GM19397 (cell line): ENCODE data around the gene CAMTA1.

Experiments
- ATAC-seq: cut with Tn5 transposase; IDR thresholded peaks from one replicate; pipeline ENCODE4 v1.9.1; 2021; ENCODE audit warnings: mild to moderate bottlenecking, moderate library complexity; ENCODE audit not compliant: unreplicated experiment

Gene CAMTA1

GRCh38 chr1:6999826-7000225 is 214.6 kb downstream of the CAMTA1 start:
- no peak for ATAC-seq

GRCh38 chr1:7000720-7001119 is 215.5 kb downstream of the CAMTA1 start:
- ATAC-seq: no peak

GRCh38 chr1:7002728-7003127 is 217.5 kb downstream of the CAMTA1 start:
- ATAC-seq: no peak

GRCh38 chr1:7003676-7004075 is 218.4 kb downstream of the CAMTA1 start:
- no peak for ATAC-seq

GRCh38 chr1:7004181-7004580 is 218.9 kb downstream of the CAMTA1 start:
- ATAC-seq: no peak

- ATAC-seq: no peak
Observed at GRCh38 chr1:7005762-7006161, 220.5 kb downstream of the CAMTA1 start.

- no peak for ATAC-seq
Observed at GRCh38 chr1:7006996-7007871, 222.0 kb downstream of the CAMTA1 start.

- ATAC-seq: no peak
Observed at GRCh38 chr1:7007902-7008301, 222.6 kb downstream of the CAMTA1 start.

GRCh38 chr1:7008331-7008730 is 223.1 kb downstream of the CAMTA1 start:
- ATAC-seq: no peak

- no peak for ATAC-seq
Observed at GRCh38 chr1:7008975-7009740, 223.9 kb downstream of the CAMTA1 start.

- no peak for ATAC-seq
Observed at GRCh38 chr1:7009741-7010525, 224.7 kb downstream of the CAMTA1 start.

- ATAC-seq: no peak
Observed at GRCh38 chr1:7010534-7011200, 225.4 kb downstream of the CAMTA1 start.

- no peak for ATAC-seq
Observed at GRCh38 chr1:7011826-7012225, 226.6 kb downstream of the CAMTA1 start.

GRCh38 chr1:7012461-7012924 is 227.2 kb downstream of the CAMTA1 start:
- ATAC-seq: no peak

- no peak for ATAC-seq
Observed at GRCh38 chr1:7013833-7014639, 228.8 kb downstream of the CAMTA1 start.

GRCh38 chr1:7014640-7014930 is 229.3 kb downstream of the CAMTA1 start:
- ATAC-seq: no peak

GRCh38 chr1:7015022-7015421 is 229.8 kb downstream of the CAMTA1 start:
- ATAC-seq: no peak

- ATAC-seq: no peak
Observed at GRCh38 chr1:7018351-7018750, 233.1 kb downstream of the CAMTA1 start.

- no peak for ATAC-seq
Observed at GRCh38 chr1:7018826-7019225, 233.6 kb downstream of the CAMTA1 start.

- no peak for ATAC-seq
Observed at GRCh38 chr1:7019510-7019909, 234.3 kb downstream of the CAMTA1 start.
